H1 (cell line): ENCODE data around the gene SNAPC2. TPM values are rescaled to one million over a fixed set of nuclear protein-coding genes. Genes with fewer than 3 reads are reported as not detected.

Experiments
- CTCF ChIA-PET: fragments of 300-600 bp; sonication (Branson Sonifier 250); formaldehyde crosslinking; loops from one replicate; lab custom pipeline; 2021; ENCODE audit not compliant: partially characterized antibody; lab: Charles Lee
- POLR2A ChIA-PET: fragments of 300-600 bp; sonication (Branson Sonifier 250); formaldehyde crosslinking; loops from one replicate; lab custom pipeline; 2021; ENCODE audit warnings: inconsistent platforms; ENCODE audit not compliant: partially characterized antibody; lab: Charles Lee
- DNase-seq, 2 experiments: peaks; one replicate each; pipeline versions ENCODE4 v3.0.0 to v3.0.0-alpha.2; 2010 to 2022; ENCODE audit warnings: low spot score in 2 of 2, low read depth in 1 of 2, mixed read lengths in 1 of 2
- FAIRE-seq: peaks from 2 replicates; lab custom pipeline; 2011; peaks lifted over from hg19 to GRCh38; lab: Jason Lieb, UNC
- H2AFZ ChIP-seq: 2 replicates; pipeline ENCODE4 v1.8.1; 2012; ENCODE audit warnings: low read length, inconsistent platforms
- H2AK5ac ChIP-seq: 2 replicates; pipeline ENCODE4 v1.6.1; 2013; ENCODE audit warnings: low read depth, low read length
- H2BK120ac ChIP-seq: replicated peaks from 2 replicates; pipeline ENCODE3; 2013; ENCODE audit warnings: low read depth, low read length, inconsistent platforms
- H2BK12ac ChIP-seq: 2 replicates; pipeline ENCODE4 v1.6.1; 2013; ENCODE audit warnings: low read depth, low read length
- H2BK15ac ChIP-seq: 2 replicates; pipeline ENCODE4 v1.6.1; 2013; ENCODE audit warnings: low read length
- H2BK20ac ChIP-seq: 2 replicates; pipeline ENCODE4 v1.6.1; 2013; ENCODE audit warnings: low read length
- H2BK5ac ChIP-seq: 2 replicates; pipeline ENCODE4 v1.6.1; 2013; ENCODE audit warnings: low read depth, low read length
- H3K14ac ChIP-seq: 2 replicates; pipeline ENCODE4 v1.6.1; 2013; ENCODE audit warnings: inconsistent platforms; ENCODE audit not compliant: insufficient read length
- H3K18ac ChIP-seq: 2 replicates; pipeline ENCODE4 v1.6.1; 2013; ENCODE audit warnings: low read length; ENCODE audit errors: extremely low read depth
- H3K23ac ChIP-seq: 2 replicates; pipeline ENCODE4 v1.6.1; 2013; ENCODE audit warnings: inconsistent platforms; ENCODE audit not compliant: insufficient read length
- H3K23me2 ChIP-seq: 2 replicates; pipeline ENCODE4 v1.6.1; 2013; ENCODE audit warnings: low read depth, low read length
- H3K27ac ChIP-seq: 2 replicates; pipeline ENCODE4 v1.6.1; 2011; ENCODE audit warnings: low read depth, low read length, inconsistent platforms
- H3K27me3 ChIP-seq, 4 experiments: replicated peaks in 1 of 4; 1 replicate in 1 of 4; 2 replicates in 3 of 4; pipeline versions ENCODE4 v1.6.1 to v1.8.1; 2011 to 2013; ENCODE audit warnings: low read length in 3 of 4, mild to moderate bottlenecking in 3 of 4, inconsistent platforms in 2 of 4, mixed read lengths in 2 of 4, moderate library complexity in 1 of 4; ENCODE audit not compliant: control insufficient read depth in 3 of 4, insufficient read depth in 3 of 4; ENCODE audit errors: extremely low read depth in 1 of 4
- H3K36me3 ChIP-seq, 4 experiments: 2 replicates each; pipeline versions ENCODE4 v1.6.1 to v1.8.1; 2011 to 2013; ENCODE audit warnings: mild to moderate bottlenecking in 4 of 4, low read length in 3 of 4, moderate library complexity in 2 of 4, control low read depth in 1 of 4, inconsistent platforms in 1 of 4; ENCODE audit not compliant: insufficient read depth in 4 of 4, control insufficient read depth in 2 of 4
- H3K4ac ChIP-seq: replicated peaks from 2 replicates; pipeline ENCODE3; 2013; ENCODE audit warnings: low read length, low read depth, mixed read lengths, inconsistent platforms; ENCODE audit not compliant: insufficient read length
- H3K4me1 ChIP-seq, 4 experiments: replicated peaks in 1 of 4; 1 replicate in 1 of 4; 2 replicates in 3 of 4; pipeline versions ENCODE4 v1.6.1 to v1.8.1; 2011 to 2013; ENCODE audit warnings: low read length in 3 of 4, inconsistent platforms in 2 of 4, mixed read lengths in 1 of 4; ENCODE audit not compliant: insufficient read depth in 4 of 4, control insufficient read depth in 3 of 4
- H3K4me2 ChIP-seq, 2 experiments: 2 replicates each; pipeline versions ENCODE4 v1.6.1 to v1.8.1; 2011 to 2013; ENCODE audit warnings: low read depth in 2 of 2, low read length in 2 of 2, control low read depth in 1 of 2, inconsistent platforms in 1 of 2, mild to moderate bottlenecking in 1 of 2; ENCODE audit not compliant: insufficient read depth in 1 of 2
- H3K4me3 ChIP-seq, 4 experiments: fragments of 200-600, 300-600 bp in 1 of 4; sonication (generic), shearing (Covaris generic), sonication (Bioruptor Twin) in 1 of 4; 2 replicates each; pipeline versions ENCODE4 v1.5.1 to v1.8.1; 2011 to 2016; ENCODE audit warnings: low read length in 4 of 4, low read depth in 3 of 4, control low read depth in 2 of 4, inconsistent platforms in 2 of 4, mild to moderate bottlenecking in 2 of 4, mixed read lengths in 1 of 4, moderate library complexity in 1 of 4; ENCODE audit not compliant: insufficient read depth in 2 of 4; ENCODE audit errors: extremely low read depth in 1 of 4
- H3K56ac ChIP-seq: replicated peaks from 2 replicates; pipeline ENCODE3; 2013; ENCODE audit warnings: low read depth, mild to moderate bottlenecking, mixed read lengths, low read length, inconsistent platforms; ENCODE audit not compliant: insufficient read length
- H3K79me1 ChIP-seq: 2 replicates; pipeline ENCODE4 v1.6.1; 2013; ENCODE audit warnings: low read depth, low read length, control low read depth
- H3K79me2 ChIP-seq, 2 experiments: 2 replicates each; pipeline versions ENCODE4 v1.6.1 to v1.8.1; 2012 to 2013; ENCODE audit warnings: low read length in 2 of 2, mild to moderate bottlenecking in 2 of 2, inconsistent platforms in 1 of 2; ENCODE audit not compliant: insufficient read depth in 2 of 2, control insufficient read depth in 1 of 2
- H3K9ac ChIP-seq, 4 experiments: replicated peaks in 1 of 4; 1 replicate in 1 of 4; 2 replicates in 3 of 4; pipeline versions ENCODE4 v1.6.1 to v1.8.1; 2011 to 2013; ENCODE audit warnings: low read depth in 3 of 4, low read length in 3 of 4, control low read depth in 2 of 4, mild to moderate bottlenecking in 2 of 4, moderate library complexity in 2 of 4, inconsistent platforms in 1 of 4; ENCODE audit errors: extremely low read depth in 1 of 4
- H3K9me3 ChIP-seq, 2 experiments: 2 replicates each; pipeline versions ENCODE4 v1.6.1 to v1.8.1; 2012 to 2013; ENCODE audit warnings: mild to moderate bottlenecking in 2 of 2, moderate library complexity in 2 of 2, control low read depth in 1 of 2, inconsistent platforms in 1 of 2, low read depth in 1 of 2, low read length in 1 of 2, mixed read lengths in 1 of 2; ENCODE audit not compliant: insufficient read depth in 2 of 2
- H4K20me1 ChIP-seq, 2 experiments: replicated peaks in 1 of 2; 2 replicates each; pipeline versions ENCODE3 to v1.8.1; 2011 to 2013; ENCODE audit warnings: inconsistent platforms in 2 of 2, low read length in 2 of 2, mild to moderate bottlenecking in 1 of 2; ENCODE audit not compliant: insufficient read depth in 2 of 2, control insufficient read depth in 1 of 2
- H4K5ac ChIP-seq: 2 replicates; pipeline ENCODE4 v1.6.1; 2013; ENCODE audit warnings: low read length, low read depth, mixed read lengths, inconsistent platforms; ENCODE audit not compliant: insufficient read length
- H4K8ac ChIP-seq: 2 replicates; pipeline ENCODE4 v1.8.0; 2013; ENCODE audit warnings: mild to moderate bottlenecking, moderate library complexity, low read length, inconsistent platforms; ENCODE audit not compliant: insufficient read depth; ENCODE audit errors: extremely low read depth
- H4K91ac ChIP-seq: replicated peaks from 2 replicates; pipeline ENCODE3; 2013; ENCODE audit warnings: low read length, mixed read lengths, inconsistent platforms; ENCODE audit not compliant: insufficient read length
- SIRT6 ChIP-seq: IDR thresholded peaks from one replicate; pipeline ENCODE4 v1.7.1; 2012; ENCODE audit warnings: low read length, inconsistent platforms
- SP2 ChIP-seq: IDR thresholded peaks from 2 replicates; pipeline ENCODE4 v1.6.1; 2012; ENCODE audit warnings: mild to moderate bottlenecking, low read length, inconsistent platforms
- WGBS, 2 experiments: shearing (Covaris generic) in 1 of 2; methylation state at CpG; one replicate each; pipeline versions ENCODE4 v1.1.6 to v1.1.7; 2013 to 2015; ENCODE audit warnings: low lambda C conversion rate in 2 of 2, mixed read lengths in 2 of 2, inconsistent platforms in 1 of 2, low coverage in 1 of 2, missing lambda C conversion rate in 1 of 2; ENCODE audit not compliant: insufficient replicate concordance in 2 of 2, insufficient coverage in 1 of 2, insufficient read length in 1 of 2; ENCODE audit errors: extremely low coverage in 1 of 2, missing lambda C conversion rate in 1 of 2; 5-methylcytosine and 5-hydroxymethylcytosine counted together
- polyA plus RNA-seq, 7 experiments: library from polyadenylated mRNA; depleted of rRNA in 3 of 7; stranded (reverse) in 5 of 7; unstranded in 2 of 7; fragments of >200 nt in 5 of 7; fragments of 200-250 nt in 2 of 7; gene quantifications; 1 replicate in 5 of 7; 2 replicates in 1 of 7; 4 replicates in 1 of 7; pipeline versions ENCODE4 v1.2.1 to v1.2.3, GENCODE V29; 2011 to 2013; ENCODE audit warnings: missing spikeins in 2 of 7, mixed read lengths in 2 of 7
- total RNA-seq: library from RNA; stranded (reverse); fragmentation: NEBNext Ultra II Directional; extraction: Animal tissue kit (Norgen Biotek cat#: 25700); gene quantifications from 2 replicates; pipeline ENCODE4 v1.2.1, GENCODE V29; 2021
- TF ChIP-seq, protein P1 (sequence below), 3 experiments: IDR thresholded peaks; 1 replicate in 2 of 3; 2 replicates in 1 of 3; pipeline versions ENCODE4 v1.5.1 to v1.6.1; 2011; ENCODE audit warnings: low read length in 3 of 3, mild to moderate bottlenecking in 3 of 3, inconsistent platforms in 2 of 3, low read depth in 1 of 3, moderate library complexity in 1 of 3; ENCODE audit not compliant: insufficient read depth in 1 of 3; ENCODE audit errors: control extremely low read depth in 1 of 3

Gene SNAPC2
- total and polyA plus RNA-seq, 2 of the 8 experiments (the other 6 are each of a cell fraction or from before 2014, with no cell fraction given): 18.2 to 20.3 TPM

DNA sequence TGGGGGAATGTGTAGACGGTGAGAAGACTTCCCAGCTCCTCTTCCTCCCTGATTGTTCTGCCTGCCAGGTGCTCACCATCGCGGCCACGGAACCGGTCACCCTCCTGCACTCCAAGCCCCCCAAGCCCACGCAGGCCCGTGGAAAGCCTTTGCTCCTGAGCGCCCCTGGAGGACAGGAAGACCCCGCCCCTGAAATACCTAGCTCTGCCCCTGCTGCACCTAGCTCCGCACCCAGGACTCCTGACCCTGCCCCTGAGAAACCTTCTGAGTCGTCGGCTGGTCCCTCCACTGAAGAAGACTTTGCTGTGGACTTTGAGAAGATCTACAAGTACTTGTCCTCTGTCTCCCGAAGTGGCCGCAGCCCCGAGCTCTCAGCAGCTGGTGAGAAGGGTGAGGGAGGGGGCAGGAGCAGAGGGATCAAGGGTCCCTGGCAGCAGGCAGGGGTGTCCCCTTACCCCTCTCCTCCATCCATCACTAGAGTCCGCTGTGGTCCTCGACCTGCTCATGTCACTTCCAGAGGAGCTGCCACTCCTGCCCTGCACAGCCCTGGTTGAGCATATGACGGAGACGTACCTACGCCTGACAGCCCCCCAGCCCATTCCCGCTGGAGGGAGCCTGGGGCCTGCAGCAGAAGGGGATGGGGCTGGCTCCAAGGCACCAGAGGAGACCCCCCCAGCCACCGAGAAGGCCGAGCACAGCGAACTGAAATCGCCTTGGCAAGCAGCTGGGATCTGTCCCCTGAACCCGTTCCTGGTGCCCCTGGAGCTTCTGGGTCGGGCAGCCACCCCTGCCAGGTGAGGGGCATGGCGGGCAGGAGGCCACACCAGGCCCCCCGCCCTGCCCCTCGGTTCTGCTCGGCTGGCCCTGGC is 2.1 kb downstream of the SNAPC2 start:
- peaks cover 10 to 15% of the 10 kb centered on the region in 2 experiments for H4K20me1 ChIP-seq
- ChIA-PET CTCF (interaction anchor here (0.6 to 9.0 kb wide), 11 partner anchors 13 to 130 kb away, joined by 3 to 112 read pairs (median 4); partner anchors contain the start of genes CCL25, PRR36 and TIMM44), POLR2A (interaction anchor here (0.6 to 10.6 kb wide), 8 partner anchors 8 to 281 kb away, joined by 3 to 106 read pairs (median 8); partner anchors contain the start of genes MAP2K7 and TIMM44)
- no peak overlapping the region for H3K23ac ChIP-seq
- peaks cover 0 to 25% (median 12%) of the 10 kb centered on the region in 4 experiments; a peak in 5 of 7 replicates for H3K4me1 ChIP-seq
- H4K5ac ChIP-seq: no peak overlapping the region
- no peak for FAIRE-seq
- H3K9me3 ChIP-seq: no peaks in the 10 kb centered on the region
- H2BK12ac ChIP-seq: no peak overlapping the region
- no peak overlapping the region for H3K56ac ChIP-seq
- H3K23me2 ChIP-seq: peaks cover 20% of the 10 kb centered on the region
- no peaks in the 10 kb centered on the region for H3K79me1 ChIP-seq
- H3K4me3 ChIP-seq: no peak overlapping the region
- H3K27me3 ChIP-seq: peaks cover 5 to 18% (median 16%) of the 10 kb centered on the region in 4 experiments; a peak in 6 of 7 replicates
- H4K91ac ChIP-seq: no peak overlapping the region
- H3K9ac ChIP-seq: no peak overlapping the region
- H3K4ac ChIP-seq: no peak overlapping the region
- no peak overlapping the region for H2AK5ac ChIP-seq
- H3K18ac ChIP-seq: no peak overlapping the region
- no peak overlapping the region for H2BK5ac ChIP-seq
- no peak overlapping the region for H4K8ac ChIP-seq
- H3K27ac ChIP-seq: no peak overlapping the region
- no peaks in the 10 kb centered on the region for H3K79me2 ChIP-seq
- peaks cover 0 to 3% (median 0%) of the 10 kb centered on the region in 4 experiments; a peak in 2 of 8 replicates for H3K36me3 ChIP-seq
- WGBS, 2 experiments: 93% methylated on average over 31 of the region's 31 CpGs; no CpG with 5 or more reads in 1 of the 2 experiments
- no peak overlapping the region for H2BK20ac ChIP-seq
- H2AFZ ChIP-seq: no peak overlapping the region
- no peak overlapping the region for H2BK120ac ChIP-seq
- no peak overlapping the region for H2BK15ac ChIP-seq
- no peak overlapping the region; a peak in 1 of 4 replicates for H3K4me2 ChIP-seq
- no peak overlapping the region for H3K14ac ChIP-seq
- no peak for DNase-seq
- TF ChIP-seq, protein P1, sequence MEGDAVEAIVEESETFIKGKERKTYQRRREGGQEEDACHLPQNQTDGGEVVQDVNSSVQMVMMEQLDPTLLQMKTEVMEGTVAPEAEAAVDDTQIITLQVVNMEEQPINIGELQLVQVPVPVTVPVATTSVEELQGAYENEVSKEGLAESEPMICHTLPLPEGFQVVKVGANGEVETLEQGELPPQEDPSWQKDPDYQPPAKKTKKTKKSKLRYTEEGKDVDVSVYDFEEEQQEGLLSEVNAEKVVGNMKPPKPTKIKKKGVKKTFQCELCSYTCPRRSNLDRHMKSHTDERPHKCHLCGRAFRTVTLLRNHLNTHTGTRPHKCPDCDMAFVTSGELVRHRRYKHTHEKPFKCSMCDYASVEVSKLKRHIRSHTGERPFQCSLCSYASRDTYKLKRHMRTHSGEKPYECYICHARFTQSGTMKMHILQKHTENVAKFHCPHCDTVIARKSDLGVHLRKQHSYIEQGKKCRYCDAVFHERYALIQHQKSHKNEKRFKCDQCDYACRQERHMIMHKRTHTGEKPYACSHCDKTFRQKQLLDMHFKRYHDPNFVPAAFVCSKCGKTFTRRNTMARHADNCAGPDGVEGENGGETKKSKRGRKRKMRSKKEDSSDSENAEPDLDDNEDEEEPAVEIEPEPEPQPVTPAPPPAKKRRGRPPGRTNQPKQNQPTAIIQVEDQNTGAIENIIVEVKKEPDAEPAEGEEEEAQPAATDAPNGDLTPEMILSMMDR (IDR thresholded peaks at IDR 0.05; ENCODE audit: control extremely low read depth in 1 of 3, insufficient read depth in 1 of 3, low read depth in 1 of 3, low read length in 3 of 3): peak; percentile 5 to 36 (median 21); a peak in 2 of 4 replicates
- TF ChIP-seq SP2 (no peak), SIRT6 (no peak)
